Neural cell (in vitro differentiated cells): ENCODE measurements around the gene YAF2. TPM values are rescaled to one million over a fixed set of nuclear protein-coding genes. Genes with fewer than 3 reads are reported as not detected.

Experiments
- H2AFZ ChIP-seq: fragments of 200-600, 300-800 bp; sonication (generic), shearing (Covaris generic); 2 replicates; pipeline ENCODE4 v1.6.0; 2014; ENCODE audit warnings: low read depth, mild to moderate bottlenecking, antibody characterized with exemption, low read length, moderate library complexity
- H3F3A ChIP-seq: fragments of 200-600 bp; shearing (Covaris generic); 2 replicates; pipeline ENCODE4 v1.6.1; 2016; ENCODE audit warnings: mild to moderate bottlenecking, moderate library complexity, mixed read lengths, antibody characterized with exemption, low read length; ENCODE audit not compliant: insufficient read depth, poor library complexity, severe bottlenecking
- H3K27ac ChIP-seq: fragments of 200-600, 300-800 bp; sonication (generic), shearing (Covaris generic); 2 replicates; pipeline ENCODE4 v1.5.1; 2014; ENCODE audit warnings: mild to moderate bottlenecking, low read length, moderate library complexity
- H3K27me3 ChIP-seq: fragments of 300-800, 200-600 bp; sonication (generic), shearing (Covaris generic); 2 replicates; pipeline ENCODE4 v1.6.0; 2014; ENCODE audit warnings: mild to moderate bottlenecking, low read depth, low read length, moderate library complexity; ENCODE audit not compliant: insufficient read depth
- H3K36me3 ChIP-seq: fragments of 300-800, 200-600 bp; sonication (generic), shearing (Covaris generic); 2 replicates; pipeline ENCODE4 v1.5.1; 2014; ENCODE audit warnings: mild to moderate bottlenecking, antibody characterized with exemption, low read length, moderate library complexity; ENCODE audit not compliant: insufficient read depth
- H3K4me2 ChIP-seq: fragments of 300-800, 200-600 bp; sonication (generic), shearing (Covaris generic); 2 replicates; pipeline ENCODE4 v1.6.0; 2014; ENCODE audit warnings: mild to moderate bottlenecking, low read length
- H3K4me3 ChIP-seq: fragments of 300-800, 200-600 bp; sonication (generic), shearing (Covaris generic); 2 replicates; pipeline ENCODE4 v1.5.1; 2014; ENCODE audit warnings: mild to moderate bottlenecking, low read length, moderate library complexity
- H3K79me2 ChIP-seq: fragments of 200-600 bp; shearing (Covaris generic); replicated peaks from 2 replicates; pipeline ENCODE4 v1.6.0; 2014; ENCODE audit warnings: mild to moderate bottlenecking, low read length, moderate library complexity; ENCODE audit not compliant: insufficient read depth
- H3K9ac ChIP-seq: fragments of 300-800, 200-600 bp; sonication (generic), shearing (Covaris generic); 2 replicates; pipeline ENCODE4 v1.6.1; 2016; ENCODE audit warnings: mild to moderate bottlenecking, low read length, mixed read lengths
- H3K9me2 ChIP-seq: fragments of 200-600 bp; shearing (Covaris generic); 2 replicates; pipeline ENCODE4 v1.6.1; 2016; ENCODE audit warnings: mild to moderate bottlenecking, low read length, mixed read lengths; ENCODE audit not compliant: insufficient read depth
- H3K9me3 ChIP-seq: fragments of 200-600, 300-800 bp; sonication (generic), shearing (Covaris generic); 2 replicates; pipeline ENCODE4 v1.6.1; 2016; ENCODE audit warnings: mild to moderate bottlenecking, mixed run types, low read length, moderate library complexity, mixed read lengths
- H4K20me1 ChIP-seq: fragments of 200-600 bp; shearing (Covaris generic); 2 replicates; pipeline ENCODE4 v1.6.1; 2016; ENCODE audit warnings: mild to moderate bottlenecking, mixed run types; ENCODE audit not compliant: insufficient read depth
- CTCF ChIP-seq: fragments of 450-650 bp; IDR thresholded peaks from 2 replicates; pipeline ENCODE4 v1.5.1; 2014; ENCODE audit warnings: antibody characterized with exemption, mild to moderate bottlenecking, moderate library complexity; ENCODE audit not compliant: poor library complexity, severe bottlenecking
- EP300 ChIP-seq: fragments of 450-650 bp; conservative IDR thresholded peaks from 2 replicates; pipeline ENCODE4 v1.6.1; 2014; ENCODE audit warnings: antibody characterized with exemption, mild to moderate bottlenecking, moderate library complexity; ENCODE audit not compliant: poor library complexity, severe bottlenecking
- EZH2 ChIP-seq: fragments of 200-600, 300-800 bp; shearing (Covaris generic), sonication (generic); IDR thresholded peaks from 2 replicates; pipeline ENCODE4 v1.6.1; 2014; ENCODE audit warnings: antibody characterized with exemption, low read length, borderline replicate concordance, mild to moderate bottlenecking; ENCODE audit not compliant: insufficient read depth, poor library complexity, severe bottlenecking
- MXI1 ChIP-seq: fragments of 450-650 bp; conservative IDR thresholded peaks from 2 replicates; pipeline ENCODE4 v1.6.1; 2014; ENCODE audit warnings: antibody characterized with exemption, mild to moderate bottlenecking; ENCODE audit not compliant: poor library complexity, severe bottlenecking
- POLR2AphosphoS5 ChIP-seq: IDR thresholded peaks from 2 replicates; pipeline ENCODE4 v1.6.1; 2012
- RAD21 ChIP-seq: fragments of 450-650 bp; conservative IDR thresholded peaks from 2 replicates; pipeline ENCODE4 v1.6.1; 2014; ENCODE audit warnings: antibody characterized with exemption, mild to moderate bottlenecking, moderate library complexity
- REST ChIP-seq: IDR thresholded peaks from 2 replicates; pipeline ENCODE4 v1.6.1; 2012; ENCODE audit warnings: borderline replicate concordance
- SMC3 ChIP-seq: fragments of 450-650 bp; conservative IDR thresholded peaks from 2 replicates; pipeline ENCODE4 v1.6.1; 2014; ENCODE audit warnings: antibody characterized with exemption, mild to moderate bottlenecking, moderate library complexity; ENCODE audit not compliant: poor library complexity
- TAF1 ChIP-seq: IDR thresholded peaks from 2 replicates; pipeline ENCODE4 v1.6.1; 2012; ENCODE audit warnings: low read depth
- polyA plus RNA-seq: library from polyadenylated mRNA; depleted of rRNA; stranded (reverse); fragments of >200 nt; gene quantifications from 2 replicates; pipeline ENCODE4 v1.2.3, GENCODE V29; 2014

The YAF2 gene
- polyA plus RNA-seq, 1 donor from 2014 or later, result 44.1 TPM

GRCh38 chr12:42273706-42274105 is 35.7 kb upstream of the YAF2 start:
- H3K27ac ChIP-seq, result no peak overlapping the region
- no peaks in the 10 kb centered on the region for H3F3A ChIP-seq
- H3K27me3 ChIP-seq, result no peaks in the 10 kb centered on the region
- H3K4me3 ChIP-seq, result no peak overlapping the region
- no peak overlapping the region for H2AFZ ChIP-seq
- H3K79me2 ChIP-seq, result no peaks in the 10 kb centered on the region
- TF ChIP-seq TAF1, result no peak
- TF ChIP-seq EZH2, result no peak
- TF ChIP-seq POLR2AphosphoS5, result no peak
- TF ChIP-seq REST, result no peak
- no peak for TF ChIP-seq MXI1
- TF ChIP-seq EP300, result no peak
- TF ChIP-seq CTCF, result no peak
- no peak for TF ChIP-seq RAD21
- no peak for TF ChIP-seq SMC3
- H3K9me2 ChIP-seq, result no peaks in the 10 kb centered on the region
- no peak overlapping the region for H3K9ac ChIP-seq
- no peak overlapping the region for H3K4me2 ChIP-seq
- no peaks in the 10 kb centered on the region for H3K36me3 ChIP-seq
- H3K9me3 ChIP-seq, result no peaks in the 10 kb centered on the region
- no peaks in the 10 kb centered on the region for H4K20me1 ChIP-seq

GRCh38 chr12:42270596-42270995 is 32.5 kb upstream of the YAF2 start:
- Histone ChIP-seq H3K27ac (no peak overlapping the region), H3F3A (no peaks in the 10 kb centered on the region), H2AFZ (no peak overlapping the region), H3K79me2 (no peaks in the 10 kb centered on the region), H3K9ac (no peak overlapping the region), H3K4me2 (no peak overlapping the region), H3K27me3 (no peaks in the 10 kb centered on the region), H3K4me3 (no peak overlapping the region), H3K9me3 (no peaks in the 10 kb centered on the region), H3K36me3 (no peaks in the 10 kb centered on the region), H4K20me1 (no peaks in the 10 kb centered on the region), H3K9me2 (no peaks in the 10 kb centered on the region)
- TF ChIP-seq CTCF, result no peak
- TF ChIP-seq MXI1, result no peak
- no peak for TF ChIP-seq POLR2AphosphoS5
- no peak for TF ChIP-seq REST
- no peak for TF ChIP-seq TAF1
- no peak for TF ChIP-seq EZH2
- TF ChIP-seq EP300, result no peak
- TF ChIP-seq SMC3, result no peak
- no peak for TF ChIP-seq RAD21
